HepG2 (cell line): Measurements from ENCODE around the gene C17orf58. TPM values are rescaled to one million over a fixed set of nuclear protein-coding genes. Genes with fewer than 3 reads are reported as not detected.

Experiments
- ARID3A ChIP-seq: IDR thresholded peaks from 2 replicates; pipeline ENCODE4 v1.6.1; 2012; ENCODE audit warnings: low read depth, low read length, improper control_type of control experiment
- BHLHE40 ChIP-seq: IDR thresholded peaks from 2 replicates; pipeline ENCODE4 v1.6.1; 2011; ENCODE audit warnings: low read length, improper control_type of control experiment
- CENPT ChIP-seq: sonication (generic); formaldehyde crosslinking; IDR thresholded peaks from 2 replicates; pipeline ENCODE4 v1.8.0; 2022; ENCODE audit warnings: low read depth, mild to moderate bottlenecking, moderate library complexity, missing genetic modification reagents
- HNRNPH1 ChIP-seq: fragments of 200-400 bp; formaldehyde crosslinking; optimal IDR thresholded peaks from 2 replicates; pipeline ENCODE3; 2017; ENCODE audit warnings: mild to moderate bottlenecking, low read depth, low read length
- MTF2 ChIP-seq: sonication (generic); formaldehyde crosslinking; IDR thresholded peaks from 2 replicates; pipeline ENCODE4 v1.5.0; 2020; ENCODE audit warnings: missing genetic modification reagents, borderline replicate concordance
- PATZ1 ChIP-seq: sonication (generic); formaldehyde crosslinking; IDR thresholded peaks from 2 replicates; pipeline ENCODE4 v1.4.0; 2020; ENCODE audit warnings: missing genetic modification reagents
- ZNF556 ChIP-seq: sonication (generic); formaldehyde crosslinking; IDR thresholded peaks from 2 replicates; pipeline ENCODE4 v1.4.0; 2020; ENCODE audit warnings: mild to moderate bottlenecking, missing genetic modification reagents, borderline replicate concordance
- ZNF7 ChIP-seq: IDR thresholded peaks from 2 replicates; pipeline ENCODE4 v1.6.1; 2016; ENCODE audit warnings: missing biosample characterization, missing genetic modification reagents
- ZNF704 ChIP-seq: sonication (generic); formaldehyde crosslinking; IDR thresholded peaks from 2 replicates; pipeline ENCODE4 v1.8.1; 2023; ENCODE audit warnings: mild to moderate bottlenecking, inconsistent platforms, moderate library complexity, missing genetic modification reagents, borderline replicate concordance
- ZNF768 ChIP-seq: sonication (generic); formaldehyde crosslinking; IDR thresholded peaks from 2 replicates; pipeline ENCODE4 v1.4.0; 2020; ENCODE audit warnings: missing genetic modification reagents
- polyA plus RNA-seq, 8 experiments: library from polyadenylated mRNA; depleted of rRNA in 3 of 8; stranded (reverse) in 7 of 8; unstranded in 1 of 8; fragments of >200 nt; fragmentation: Illumina TruSeq in 4 of 8; extraction: Trizol in 4 of 8; gene quantifications; 2 replicates each; pipeline versions ENCODE4 v1.2.1 to v1.2.3, GENCODE V29; 2011 to 2016; ENCODE audit warnings: low read depth in 4 of 8, missing spikeins in 1 of 8, mixed read lengths in 1 of 8; ENCODE audit not compliant: insufficient read depth in 1 of 8
- total RNA-seq, 5 experiments: library from RNA; depleted of rRNA; stranded (reverse); fragments of >200 nt; fragmentation: Illumina TruSeq; extraction: Trizol; gene quantifications; 2 replicates each; pipeline ENCODE4 v1.2.3, GENCODE V29; 2016; ENCODE audit warnings: low read depth in 1 of 5
- TF ChIP-seq, protein P1 (sequence below): sonication (generic); formaldehyde crosslinking; IDR thresholded peaks from 2 replicates; pipeline ENCODE4 v1.9.0; 2021; ENCODE audit warnings: missing genetic modification reagents, borderline replicate concordance
- TF ChIP-seq, protein P2 (sequence below): sonication (generic); formaldehyde crosslinking; IDR thresholded peaks from 2 replicates; pipeline ENCODE4 v1.4.0; 2020; ENCODE audit warnings: mild to moderate bottlenecking, missing genetic modification reagents
- TF ChIP-seq, protein P3 (sequence below): sonication (generic); formaldehyde crosslinking; IDR thresholded peaks from 2 replicates; pipeline ENCODE4 v1.4.0; 2020; ENCODE audit warnings: low read depth, mild to moderate bottlenecking, missing genetic modification reagents

The C17orf58 gene
- total and polyA plus RNA-seq, 2 of the 13 experiments (the other 11 are each of a cell fraction or from before 2014, with no cell fraction given) = 15.6 to 15.8 TPM

- no peak; the same call in 1 of the 2 replicates for TF ChIP-seq ZNF7 (CRISPR knock-in tag)
- TF ChIP-seq ZNF768 = peak; percentile 86
- 0 out of 2 replicates have a peak, but pooled peaks have one; percentile 22 for TF ChIP-seq MTF2 (CRISPR knock-in tag)
- TF ChIP-seq BHLHE40 = peak; percentile 92
- TF ChIP-seq, protein P1, sequence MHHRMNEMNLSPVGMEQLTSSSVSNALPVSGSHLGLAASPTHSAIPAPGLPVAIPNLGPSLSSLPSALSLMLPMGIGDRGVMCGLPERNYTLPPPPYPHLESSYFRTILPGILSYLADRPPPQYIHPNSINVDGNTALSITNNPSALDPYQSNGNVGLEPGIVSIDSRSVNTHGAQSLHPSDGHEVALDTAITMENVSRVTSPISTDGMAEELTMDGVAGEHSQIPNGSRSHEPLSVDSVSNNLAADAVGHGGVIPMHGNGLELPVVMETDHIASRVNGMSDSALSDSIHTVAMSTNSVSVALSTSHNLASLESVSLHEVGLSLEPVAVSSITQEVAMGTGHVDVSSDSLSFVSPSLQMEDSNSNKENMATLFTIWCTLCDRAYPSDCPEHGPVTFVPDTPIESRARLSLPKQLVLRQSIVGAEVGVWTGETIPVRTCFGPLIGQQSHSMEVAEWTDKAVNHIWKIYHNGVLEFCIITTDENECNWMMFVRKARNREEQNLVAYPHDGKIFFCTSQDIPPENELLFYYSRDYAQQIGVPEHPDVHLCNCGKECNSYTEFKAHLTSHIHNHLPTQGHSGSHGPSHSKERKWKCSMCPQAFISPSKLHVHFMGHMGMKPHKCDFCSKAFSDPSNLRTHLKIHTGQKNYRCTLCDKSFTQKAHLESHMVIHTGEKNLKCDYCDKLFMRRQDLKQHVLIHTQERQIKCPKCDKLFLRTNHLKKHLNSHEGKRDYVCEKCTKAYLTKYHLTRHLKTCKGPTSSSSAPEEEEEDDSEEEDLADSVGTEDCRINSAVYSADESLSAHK = 0 out of 2 replicates have a peak, but pooled peaks have one; percentile 53
- TF ChIP-seq HNRNPH1 = no peak
- TF ChIP-seq ZNF556 (CRISPR knock-in tag) = peak; percentile 23; the same call in 1 of the 2 replicates
- peak; percentile 80 for TF ChIP-seq PATZ1 (CRISPR knock-in tag)
- TF ChIP-seq, protein P2, sequence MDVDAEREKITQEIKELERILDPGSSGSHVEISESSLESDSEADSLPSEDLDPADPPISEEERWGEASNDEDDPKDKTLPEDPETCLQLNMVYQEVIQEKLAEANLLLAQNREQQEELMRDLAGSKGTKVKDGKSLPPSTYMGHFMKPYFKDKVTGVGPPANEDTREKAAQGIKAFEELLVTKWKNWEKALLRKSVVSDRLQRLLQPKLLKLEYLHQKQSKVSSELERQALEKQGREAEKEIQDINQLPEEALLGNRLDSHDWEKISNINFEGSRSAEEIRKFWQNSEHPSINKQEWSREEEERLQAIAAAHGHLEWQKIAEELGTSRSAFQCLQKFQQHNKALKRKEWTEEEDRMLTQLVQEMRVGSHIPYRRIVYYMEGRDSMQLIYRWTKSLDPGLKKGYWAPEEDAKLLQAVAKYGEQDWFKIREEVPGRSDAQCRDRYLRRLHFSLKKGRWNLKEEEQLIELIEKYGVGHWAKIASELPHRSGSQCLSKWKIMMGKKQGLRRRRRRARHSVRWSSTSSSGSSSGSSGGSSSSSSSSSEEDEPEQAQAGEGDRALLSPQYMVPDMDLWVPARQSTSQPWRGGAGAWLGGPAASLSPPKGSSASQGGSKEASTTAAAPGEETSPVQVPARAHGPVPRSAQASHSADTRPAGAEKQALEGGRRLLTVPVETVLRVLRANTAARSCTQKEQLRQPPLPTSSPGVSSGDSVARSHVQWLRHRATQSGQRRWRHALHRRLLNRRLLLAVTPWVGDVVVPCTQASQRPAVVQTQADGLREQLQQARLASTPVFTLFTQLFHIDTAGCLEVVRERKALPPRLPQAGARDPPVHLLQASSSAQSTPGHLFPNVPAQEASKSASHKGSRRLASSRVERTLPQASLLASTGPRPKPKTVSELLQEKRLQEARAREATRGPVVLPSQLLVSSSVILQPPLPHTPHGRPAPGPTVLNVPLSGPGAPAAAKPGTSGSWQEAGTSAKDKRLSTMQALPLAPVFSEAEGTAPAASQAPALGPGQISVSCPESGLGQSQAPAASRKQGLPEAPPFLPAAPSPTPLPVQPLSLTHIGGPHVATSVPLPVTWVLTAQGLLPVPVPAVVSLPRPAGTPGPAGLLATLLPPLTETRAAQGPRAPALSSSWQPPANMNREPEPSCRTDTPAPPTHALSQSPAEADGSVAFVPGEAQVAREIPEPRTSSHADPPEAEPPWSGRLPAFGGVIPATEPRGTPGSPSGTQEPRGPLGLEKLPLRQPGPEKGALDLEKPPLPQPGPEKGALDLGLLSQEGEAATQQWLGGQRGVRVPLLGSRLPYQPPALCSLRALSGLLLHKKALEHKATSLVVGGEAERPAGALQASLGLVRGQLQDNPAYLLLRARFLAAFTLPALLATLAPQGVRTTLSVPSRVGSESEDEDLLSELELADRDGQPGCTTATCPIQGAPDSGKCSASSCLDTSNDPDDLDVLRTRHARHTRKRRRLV (CRISPR knock-in tag) = peak; percentile 98
- 0 out of 2 replicates have a peak, but pooled peaks have one; percentile 19 for TF ChIP-seq ARID3A
- TF ChIP-seq, protein P3, sequence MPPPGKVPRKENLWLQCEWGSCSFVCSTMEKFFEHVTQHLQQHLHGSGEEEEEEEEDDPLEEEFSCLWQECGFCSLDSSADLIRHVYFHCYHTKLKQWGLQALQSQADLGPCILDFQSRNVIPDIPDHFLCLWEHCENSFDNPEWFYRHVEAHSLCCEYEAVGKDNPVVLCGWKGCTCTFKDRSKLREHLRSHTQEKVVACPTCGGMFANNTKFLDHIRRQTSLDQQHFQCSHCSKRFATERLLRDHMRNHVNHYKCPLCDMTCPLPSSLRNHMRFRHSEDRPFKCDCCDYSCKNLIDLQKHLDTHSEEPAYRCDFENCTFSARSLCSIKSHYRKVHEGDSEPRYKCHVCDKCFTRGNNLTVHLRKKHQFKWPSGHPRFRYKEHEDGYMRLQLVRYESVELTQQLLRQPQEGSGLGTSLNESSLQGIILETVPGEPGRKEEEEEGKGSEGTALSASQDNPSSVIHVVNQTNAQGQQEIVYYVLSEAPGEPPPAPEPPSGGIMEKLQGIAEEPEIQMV = no peak
- TF ChIP-seq ZNF704 (CRISPR knock-in tag) = peak; percentile 93
- peak; percentile 93 for TF ChIP-seq CENPT (CRISPR knock-in tag)
Observed at GRCh38 chr17:68035523-68036303, 39.4 kb upstream of the C17orf58 start, which contains the start of gene KPNA2 (continued).
